GM11168 (cell line): ENCODE results near the gene DNM3.

Experiments used
- in situ Hi-C: fragments of 300-500 bp; cut with MboI; formaldehyde crosslinking; loops from one replicate; pipeline ENCODE4 v1.12.0; 2022; ENCODE audit warnings: low sequenced_read_pairs; ENCODE audit not compliant: unreplicated experiment

DNM3 gene

GRCh38 chr1:172390683-172391551, 549.6 kb downstream of the DNM3 start:
- in situ Hi-C loops = loop anchor here (5.0 kb wide), 1 partner anchor 34 kb away; no protein-coding TSS in a partner anchor

GRCh38 chr1:172391976-172392375, 550.7 kb downstream of the DNM3 start:
- in situ Hi-C loops = loop anchor here (5.0 kb wide), 1 partner anchor 35 kb away; no protein-coding TSS in a partner anchor

DNA sequence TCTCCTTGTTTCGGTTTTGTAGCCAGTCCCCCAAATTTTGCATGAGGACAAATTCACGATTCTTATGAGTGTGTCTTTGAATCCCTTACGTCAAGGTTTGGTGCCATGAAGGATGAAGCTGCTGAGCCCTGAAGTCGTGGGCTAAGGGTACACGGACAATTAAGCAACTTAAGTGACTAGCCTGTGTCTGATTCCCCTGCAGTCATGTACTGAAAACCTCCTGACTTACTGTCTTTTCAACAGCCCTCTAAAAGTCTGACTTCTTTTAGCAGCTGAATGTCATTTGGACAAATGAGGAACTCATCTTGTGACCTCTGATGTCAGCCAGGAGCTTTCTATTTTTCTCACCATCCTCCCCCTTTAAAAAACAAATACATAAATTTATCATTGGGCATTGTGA, 552.1 kb downstream of the DNM3 start:
- in situ Hi-C loops = loop anchor here (5.0 kb wide), 1 partner anchor 36 kb away; no protein-coding TSS in a partner anchor

GRCh38 chr1:172394141-172394751, 552.9 kb downstream of the DNM3 start:
- in situ Hi-C loops = loop anchor here (5.0 kb wide), 1 partner anchor 37 kb away; no protein-coding TSS in a partner anchor

DNA sequence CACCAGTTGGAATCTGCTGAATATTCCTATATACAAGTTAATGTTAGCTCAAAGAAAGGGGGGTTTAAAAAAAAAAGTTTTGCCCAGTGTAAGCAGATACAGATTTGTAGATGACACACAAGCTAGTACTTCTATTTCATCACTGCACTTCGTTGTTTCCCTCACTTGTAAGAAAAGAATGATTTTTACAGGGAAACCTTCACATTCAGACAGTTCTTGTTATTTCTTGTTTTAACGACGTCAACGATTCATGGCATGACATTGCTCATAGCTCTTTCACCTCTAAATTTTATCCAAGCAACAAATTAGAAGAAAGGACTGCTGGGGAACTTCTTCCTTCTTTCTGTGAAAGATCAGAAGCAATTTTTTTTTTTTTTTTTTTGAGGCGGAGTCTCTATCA, 553.5 kb downstream of the DNM3 start:
- in situ Hi-C loops = loop anchor here (5.0 kb wide), 2 partner anchors 38 to 263 kb away; no protein-coding TSS in a partner anchor

DNA sequence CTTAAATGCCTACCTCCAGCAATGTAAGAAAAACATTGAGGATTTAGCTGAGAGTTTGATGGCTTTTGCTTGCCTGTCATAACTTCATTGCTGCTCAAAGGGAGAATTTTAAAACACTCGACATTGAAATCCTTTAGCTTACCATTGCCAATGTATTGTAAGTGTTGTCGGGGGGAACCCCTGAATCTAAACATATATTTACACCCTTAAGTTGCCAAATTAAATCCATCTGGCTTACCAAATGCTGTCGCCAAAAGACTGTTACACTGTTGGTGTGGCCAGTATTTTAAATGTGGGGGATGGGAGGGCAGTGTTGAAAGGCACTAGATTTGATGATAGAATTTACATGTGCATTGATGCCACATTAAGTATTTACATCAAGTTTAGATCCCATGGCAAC, 554.3 kb downstream of the DNM3 start:
- in situ Hi-C loops = loop anchor here (5.0 kb wide), 1 partner anchor 263 kb away; no protein-coding TSS in a partner anchor

- in situ Hi-C loops = loop anchor here (5.0 kb wide), 1 partner anchor 265 kb away; no protein-coding TSS in a partner anchor
These were observed 555.9 kb downstream of the DNM3 start for GRCh38 chr1:172397221-172397620.

DNA sequence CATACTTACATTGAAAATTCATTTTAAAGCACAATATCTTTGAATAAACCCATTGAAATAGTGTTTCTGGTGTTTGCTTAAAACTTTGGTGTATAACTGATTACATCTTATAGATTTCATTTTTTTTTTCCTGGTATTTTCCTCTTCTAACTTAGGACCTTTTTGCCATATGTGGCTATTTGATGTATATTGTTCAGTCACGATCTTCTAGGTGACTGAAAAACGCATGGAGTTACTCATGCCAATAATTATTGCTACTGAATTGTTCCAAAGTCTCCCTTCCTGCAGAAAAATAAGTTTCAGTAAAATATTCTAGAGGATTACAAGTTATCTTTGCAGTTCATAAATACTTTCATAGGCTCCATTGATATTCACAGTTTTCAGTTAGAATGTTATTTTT, 556.3 kb downstream of the DNM3 start:
- in situ Hi-C loops = loop anchor here (5.0 kb wide), 1 partner anchor 265 kb away; no protein-coding TSS in a partner anchor

DNA sequence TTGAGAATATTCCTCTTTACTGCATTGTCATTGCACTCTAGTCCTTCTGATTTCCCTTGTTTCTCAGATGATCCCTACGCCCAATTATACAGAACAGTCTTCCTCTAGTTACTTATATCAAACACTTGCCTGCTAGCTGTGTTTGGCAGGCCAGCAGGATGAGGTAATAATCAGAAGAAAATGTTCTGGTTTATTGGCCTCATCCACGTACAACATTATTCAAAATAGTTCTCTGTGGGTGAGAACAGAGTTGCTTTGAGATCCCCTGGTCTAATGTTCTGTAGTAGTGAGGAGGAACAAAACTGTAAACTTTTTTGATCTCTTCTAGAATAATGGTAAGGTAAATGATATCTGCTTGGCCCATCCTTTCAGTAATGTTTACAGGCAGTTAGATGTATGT, 556.9 kb downstream of the DNM3 start:
- in situ Hi-C loops = loop anchor here (5.0 kb wide), 1 partner anchor 266 kb away; no protein-coding TSS in a partner anchor

- in situ Hi-C loops = loop anchor here (5.0 kb wide), 1 partner anchor 267 kb away; no protein-coding TSS in a partner anchor
These were observed 557.9 kb downstream of the DNM3 start for GRCh38 chr1:172398970-172399755.

- in situ Hi-C loops = loop anchor here (5.0 to 25.0 kb wide), 3 partner anchors 268 to 385 kb away; no protein-coding TSS in a partner anchor
These were observed 558.7 kb downstream of the DNM3 start for GRCh38 chr1:172399756-172400721.

- in situ Hi-C loops = loop anchor here (10.0 to 25.0 kb wide), 2 partner anchors 313 to 386 kb away; no protein-coding TSS in a partner anchor
These were observed 559.4 kb downstream of the DNM3 start for GRCh38 chr1:172400722-172401105.

GRCh38 chr1:172401477-172401876, 560.2 kb downstream of the DNM3 start:
- in situ Hi-C loops = loop anchor here (10.0 to 25.0 kb wide), 2 partner anchors 314 to 387 kb away; no protein-coding TSS in a partner anchor

- in situ Hi-C loops = loop anchor here (10.0 to 25.0 kb wide), 2 partner anchors 315 to 387 kb away; no protein-coding TSS in a partner anchor
These were observed 560.6 kb downstream of the DNM3 start for GRCh38 chr1:172401892-172402291.

GRCh38 chr1:172402878-172403569, 561.7 kb downstream of the DNM3 start:
- in situ Hi-C loops = loop anchor here (10.0 to 25.0 kb wide), 2 partner anchors 316 to 388 kb away; no protein-coding TSS in a partner anchor

GRCh38 chr1:172404121-172404520, 562.8 kb downstream of the DNM3 start:
- in situ Hi-C loops = loop anchor here (10.0 to 25.0 kb wide), 2 partner anchors 317 to 389 kb away; no protein-coding TSS in a partner anchor

DNA sequence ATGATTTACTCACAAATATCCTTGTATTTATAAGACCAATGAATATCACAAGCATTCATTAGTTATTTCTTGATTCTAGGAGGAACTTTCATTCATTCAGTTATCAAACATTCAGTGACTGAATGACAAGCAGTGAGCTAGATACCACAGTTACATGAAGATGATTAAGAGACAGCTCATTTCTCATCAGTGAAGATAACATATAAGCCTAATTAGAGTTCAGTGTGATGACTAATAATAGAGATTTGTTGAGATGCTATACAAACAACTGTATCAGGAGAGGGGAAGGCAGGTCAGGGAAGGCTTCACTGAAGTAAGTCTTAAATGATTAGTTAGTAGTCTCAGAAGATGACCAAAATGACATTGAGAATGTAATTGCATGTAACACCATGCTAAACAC, 564.6 kb downstream of the DNM3 start:
- in situ Hi-C loops = loop anchor here (10.0 to 25.0 kb wide), 2 partner anchors 319 to 391 kb away; no protein-coding TSS in a partner anchor

GRCh38 chr1:172406968-172407367, 565.7 kb downstream of the DNM3 start:
- in situ Hi-C loops = loop anchor here (10.0 to 25.0 kb wide), 2 partner anchors 320 to 392 kb away; no protein-coding TSS in a partner anchor
